Measurements from ENCODE around the gene HPS4. TPM values are rescaled to one million over a fixed set of nuclear protein-coding genes. Genes with fewer than 3 reads are reported as not detected.

The HPS4 gene
- total RNA-seq, 2 donors from 2014 or later: 6.8 to 10.8 TPM

DNA sequence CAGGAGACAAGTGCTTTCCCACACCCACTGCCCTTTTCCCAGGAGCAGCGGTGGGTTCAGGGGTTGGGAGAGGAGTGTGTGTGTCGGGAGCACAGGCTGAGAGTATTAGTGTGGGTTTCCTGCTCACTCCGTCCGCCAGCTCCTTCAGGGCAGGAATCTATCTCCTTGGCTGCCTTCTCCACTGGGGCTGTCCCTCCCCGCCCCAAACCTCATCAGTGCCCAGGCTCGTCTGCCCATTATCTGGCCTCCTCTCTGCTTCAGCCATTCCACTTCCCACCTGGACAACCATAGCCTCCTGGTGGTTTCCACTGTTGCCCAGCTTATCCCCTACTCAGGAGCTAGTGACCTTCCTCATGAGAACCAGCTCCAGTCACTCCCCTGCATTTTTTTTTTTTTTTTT, 34.6 kb downstream of the HPS4 start:
- H3K4me3 ChIP-seq: no peak overlapping the region
- H3K36me3 ChIP-seq: peaks cover 27% of the 10 kb centered on the region
- no peak for DNase-seq (ENCODE audit: low spot score)
- peaks cover 0 to 9% of the 10 kb centered on the region in 2 donors for H3K4me1 ChIP-seq
- no peaks in the 10 kb centered on the region for H3K27me3 ChIP-seq
- TF ChIP-seq, protein P1, sequence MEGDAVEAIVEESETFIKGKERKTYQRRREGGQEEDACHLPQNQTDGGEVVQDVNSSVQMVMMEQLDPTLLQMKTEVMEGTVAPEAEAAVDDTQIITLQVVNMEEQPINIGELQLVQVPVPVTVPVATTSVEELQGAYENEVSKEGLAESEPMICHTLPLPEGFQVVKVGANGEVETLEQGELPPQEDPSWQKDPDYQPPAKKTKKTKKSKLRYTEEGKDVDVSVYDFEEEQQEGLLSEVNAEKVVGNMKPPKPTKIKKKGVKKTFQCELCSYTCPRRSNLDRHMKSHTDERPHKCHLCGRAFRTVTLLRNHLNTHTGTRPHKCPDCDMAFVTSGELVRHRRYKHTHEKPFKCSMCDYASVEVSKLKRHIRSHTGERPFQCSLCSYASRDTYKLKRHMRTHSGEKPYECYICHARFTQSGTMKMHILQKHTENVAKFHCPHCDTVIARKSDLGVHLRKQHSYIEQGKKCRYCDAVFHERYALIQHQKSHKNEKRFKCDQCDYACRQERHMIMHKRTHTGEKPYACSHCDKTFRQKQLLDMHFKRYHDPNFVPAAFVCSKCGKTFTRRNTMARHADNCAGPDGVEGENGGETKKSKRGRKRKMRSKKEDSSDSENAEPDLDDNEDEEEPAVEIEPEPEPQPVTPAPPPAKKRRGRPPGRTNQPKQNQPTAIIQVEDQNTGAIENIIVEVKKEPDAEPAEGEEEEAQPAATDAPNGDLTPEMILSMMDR (IDR thresholded peaks at IDR 0.05): no peak
- H3K9me3 ChIP-seq: no peaks in the 10 kb centered on the region
- no peak overlapping the region for H3K27ac ChIP-seq

GRCh38 chr22:26448334-26448733, 35.2 kb downstream of the HPS4 start:
- Histone ChIP-seq H3K9me3 (no peaks in the 10 kb centered on the region), H3K27me3 (no peaks in the 10 kb centered on the region), H3K4me1 (peaks cover 0 to 9% of the 10 kb centered on the region in 2 donors), H3K27ac (no peak overlapping the region), H3K36me3 (peaks cover 20% of the 10 kb centered on the region), H3K4me3 (no peak overlapping the region)
- no peak for DNase-seq (ENCODE audit: low spot score)
- TF ChIP-seq, protein P1 (IDR thresholded peaks at IDR 0.05): no peak

- H3K9me3 ChIP-seq: no peaks in the 10 kb centered on the region
- peaks cover 0 to 9% of the 10 kb centered on the region in 2 donors for H3K4me1 ChIP-seq
- H3K27me3 ChIP-seq: no peaks in the 10 kb centered on the region
- no peak overlapping the region for H3K4me3 ChIP-seq
- DNase-seq (ENCODE audit: low spot score): no peak
- peaks cover 15% of the 10 kb centered on the region for H3K36me3 ChIP-seq
- H3K27ac ChIP-seq: no peak overlapping the region
- TF ChIP-seq, protein P1 (IDR thresholded peaks at IDR 0.05): no peak
Observed at GRCh38 chr22:26447584-26448329, 35.8 kb downstream of the HPS4 start.

DNA sequence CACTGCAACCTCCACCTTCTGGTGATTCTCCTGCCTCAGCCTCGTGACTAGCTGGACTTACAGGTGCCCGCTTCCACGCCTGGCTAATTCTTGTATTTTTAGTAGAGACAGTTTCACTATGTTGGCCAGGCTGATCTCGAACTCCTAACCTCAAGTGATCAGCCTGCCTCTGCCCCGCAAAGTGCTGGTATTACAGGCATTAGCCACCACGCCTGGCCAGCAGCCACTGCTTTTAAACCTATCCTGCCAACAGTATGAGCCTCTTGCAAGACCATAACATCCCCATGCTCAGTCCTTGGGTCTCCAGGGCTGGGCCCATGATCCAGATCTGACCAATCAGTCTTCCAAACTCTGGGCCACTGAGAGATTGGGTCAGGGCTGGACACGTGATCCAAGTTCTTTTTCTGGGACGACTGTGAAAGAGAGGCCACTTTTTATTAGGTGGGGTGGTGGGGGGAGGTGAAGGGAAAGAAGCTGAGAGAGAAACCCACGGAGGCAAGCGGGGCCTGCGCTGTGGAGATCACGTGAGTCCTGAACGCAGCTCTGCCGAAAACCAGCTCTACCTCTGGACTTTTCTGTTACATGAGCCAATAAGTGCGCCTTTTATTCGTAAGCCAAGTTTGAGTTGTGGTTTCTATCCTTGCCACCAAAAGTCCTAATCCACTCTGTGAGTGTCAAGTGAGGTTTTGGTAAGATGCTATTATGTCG, 36.6 kb downstream of the HPS4 start:
- no peaks in the 10 kb centered on the region for H3K9me3 ChIP-seq
- TF ChIP-seq, protein P1 (IDR thresholded peaks at IDR 0.05): no peak
- DNase-seq (ENCODE audit: low spot score): no peak
- no peak overlapping the region for H3K27ac ChIP-seq
- no peak overlapping the region for H3K4me3 ChIP-seq
- H3K4me1 ChIP-seq: peaks cover 0 to 9% of the 10 kb centered on the region in 2 donors
- peaks cover 8% of the 10 kb centered on the region for H3K36me3 ChIP-seq
- no peaks in the 10 kb centered on the region for H3K27me3 ChIP-seq

- H3K4me1 ChIP-seq: peaks cover 0 to 9% of the 10 kb centered on the region in 2 donors
- H3K27me3 ChIP-seq: no peaks in the 10 kb centered on the region
- no peaks in the 10 kb centered on the region for H3K9me3 ChIP-seq
- no peak overlapping the region for H3K4me3 ChIP-seq
- no peak for DNase-seq (ENCODE audit: low spot score)
- H3K27ac ChIP-seq: no peak overlapping the region
- TF ChIP-seq, protein P1 (IDR thresholded peaks at IDR 0.05): no peak
- H3K36me3 ChIP-seq: peaks cover 3% of the 10 kb centered on the region
Observed at GRCh38 chr22:26445577-26446275, 37.9 kb downstream of the HPS4 start.
